GM12865 (cell line): ENCODE measurements around the gene OR13C2.

ENCODE experiments used
- DNase-seq: peaks from one replicate; pipeline ENCODE4 v3.0.0; 2010; ENCODE audit warnings: low read depth
- H3K4me3 ChIP-seq: 2 replicates; pipeline ENCODE4 v1.5.1; 2011; ENCODE audit warnings: mild to moderate bottlenecking, low read depth, low read length, control low read depth
- TF ChIP-seq, protein P1 (sequence below): IDR thresholded peaks from 2 replicates; pipeline ENCODE4 v1.5.1; 2011; ENCODE audit warnings: low read length, control low read depth, low read depth, inconsistent platforms; ENCODE audit not compliant: insufficient read depth; ENCODE audit errors: missing control alignments

The OR13C2 gene

DNA sequence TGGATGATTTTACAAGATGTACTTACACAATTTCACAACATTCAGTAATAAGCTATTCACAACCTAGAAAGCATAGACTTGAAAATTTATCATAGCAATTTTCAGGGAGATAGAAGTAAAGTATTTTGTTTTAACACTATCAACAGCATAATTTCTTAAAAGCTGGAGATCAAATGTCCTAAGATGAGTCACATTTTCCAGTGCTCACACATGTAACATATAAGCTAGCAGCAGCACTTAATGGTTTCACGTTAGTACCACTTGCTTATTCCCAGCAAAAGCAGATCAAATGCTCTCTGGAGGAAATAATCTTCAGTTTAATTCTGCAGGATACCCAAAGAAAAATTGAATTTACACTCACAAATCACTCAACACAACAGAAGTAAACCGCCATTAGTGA lies 30.0 kb downstream of the OR13C2 start:
- no peak overlapping the region for H3K4me3 ChIP-seq
- TF ChIP-seq, protein P1, sequence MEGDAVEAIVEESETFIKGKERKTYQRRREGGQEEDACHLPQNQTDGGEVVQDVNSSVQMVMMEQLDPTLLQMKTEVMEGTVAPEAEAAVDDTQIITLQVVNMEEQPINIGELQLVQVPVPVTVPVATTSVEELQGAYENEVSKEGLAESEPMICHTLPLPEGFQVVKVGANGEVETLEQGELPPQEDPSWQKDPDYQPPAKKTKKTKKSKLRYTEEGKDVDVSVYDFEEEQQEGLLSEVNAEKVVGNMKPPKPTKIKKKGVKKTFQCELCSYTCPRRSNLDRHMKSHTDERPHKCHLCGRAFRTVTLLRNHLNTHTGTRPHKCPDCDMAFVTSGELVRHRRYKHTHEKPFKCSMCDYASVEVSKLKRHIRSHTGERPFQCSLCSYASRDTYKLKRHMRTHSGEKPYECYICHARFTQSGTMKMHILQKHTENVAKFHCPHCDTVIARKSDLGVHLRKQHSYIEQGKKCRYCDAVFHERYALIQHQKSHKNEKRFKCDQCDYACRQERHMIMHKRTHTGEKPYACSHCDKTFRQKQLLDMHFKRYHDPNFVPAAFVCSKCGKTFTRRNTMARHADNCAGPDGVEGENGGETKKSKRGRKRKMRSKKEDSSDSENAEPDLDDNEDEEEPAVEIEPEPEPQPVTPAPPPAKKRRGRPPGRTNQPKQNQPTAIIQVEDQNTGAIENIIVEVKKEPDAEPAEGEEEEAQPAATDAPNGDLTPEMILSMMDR: no peak
- no peak for DNase-seq

DNA sequence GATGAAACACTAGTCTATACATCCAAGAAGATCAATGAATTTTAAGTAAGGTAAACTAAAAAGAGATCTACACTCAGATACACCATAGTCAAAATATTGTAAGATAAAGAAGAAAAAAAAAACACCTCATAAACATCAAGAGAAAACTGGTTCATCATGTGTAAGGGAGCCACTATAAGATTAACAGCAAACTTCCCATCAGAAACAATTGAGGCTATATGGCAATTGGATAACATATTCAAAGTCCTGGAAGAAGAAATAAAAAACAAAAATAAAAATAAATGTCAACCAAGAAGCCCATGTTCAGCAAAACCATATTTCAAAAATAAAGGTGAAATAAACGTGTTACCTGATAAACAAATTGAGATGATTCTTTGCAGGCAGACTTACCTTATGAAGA lies 32.8 kb downstream of the OR13C2 start:
- no peak overlapping the region for H3K4me3 ChIP-seq
- DNase-seq: no peak
- TF ChIP-seq, protein P1: no peak

DNA sequence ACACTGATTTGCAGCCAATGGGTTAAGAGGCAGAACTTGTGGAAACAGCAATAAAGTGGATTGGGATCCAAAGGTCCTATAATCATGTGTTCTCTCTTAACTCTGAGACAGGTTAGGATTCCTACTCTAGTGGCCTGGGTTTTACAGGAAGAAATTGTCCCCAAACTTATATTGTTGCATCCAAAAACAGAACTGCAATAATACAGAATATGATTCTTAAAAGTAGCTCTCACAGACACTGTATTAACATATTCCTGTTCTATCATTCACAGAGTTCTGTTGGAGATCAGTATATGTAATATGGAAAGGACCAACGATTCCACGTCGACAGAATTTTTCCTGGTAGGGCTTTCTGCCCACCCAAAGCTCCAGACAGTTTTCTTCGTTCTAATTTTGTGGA lies 36.6 kb downstream of the OR13C2 start, which contains the start of gene OR13C8:
TSS of gene OR13C8 (plus strand) at position 301 of the 400 bp plus-strand sequence. CDS start at position 301, 0 bp downstream.
- no peak within 1 kb of the TSS for H3K4me3 ChIP-seq
- TF ChIP-seq, protein P1: no peak
- no peak for DNase-seq

DNA sequence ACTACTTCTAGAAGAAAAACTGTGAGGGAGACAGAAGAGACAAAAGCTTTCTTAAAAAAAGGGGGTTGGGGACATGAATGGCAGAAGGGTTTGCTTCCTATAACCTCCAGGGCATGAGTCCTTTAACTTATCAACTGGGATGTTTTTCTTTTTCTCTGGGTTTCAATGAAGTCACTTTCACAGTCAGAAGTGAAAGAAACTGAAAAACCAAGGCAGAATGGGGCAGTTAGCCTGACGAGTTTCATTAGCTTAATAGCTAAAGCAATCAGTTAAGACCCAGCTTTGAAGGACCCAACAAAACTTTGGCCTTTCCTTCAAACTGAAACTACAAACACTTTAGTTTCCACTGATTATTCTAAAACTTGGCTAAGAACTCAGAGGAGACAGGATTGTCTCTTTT lies 41.1 kb downstream of the OR13C2 start:
- TF ChIP-seq, protein P1: no peak
- H3K4me3 ChIP-seq: no peak overlapping the region
- DNase-seq: no peak

DNA sequence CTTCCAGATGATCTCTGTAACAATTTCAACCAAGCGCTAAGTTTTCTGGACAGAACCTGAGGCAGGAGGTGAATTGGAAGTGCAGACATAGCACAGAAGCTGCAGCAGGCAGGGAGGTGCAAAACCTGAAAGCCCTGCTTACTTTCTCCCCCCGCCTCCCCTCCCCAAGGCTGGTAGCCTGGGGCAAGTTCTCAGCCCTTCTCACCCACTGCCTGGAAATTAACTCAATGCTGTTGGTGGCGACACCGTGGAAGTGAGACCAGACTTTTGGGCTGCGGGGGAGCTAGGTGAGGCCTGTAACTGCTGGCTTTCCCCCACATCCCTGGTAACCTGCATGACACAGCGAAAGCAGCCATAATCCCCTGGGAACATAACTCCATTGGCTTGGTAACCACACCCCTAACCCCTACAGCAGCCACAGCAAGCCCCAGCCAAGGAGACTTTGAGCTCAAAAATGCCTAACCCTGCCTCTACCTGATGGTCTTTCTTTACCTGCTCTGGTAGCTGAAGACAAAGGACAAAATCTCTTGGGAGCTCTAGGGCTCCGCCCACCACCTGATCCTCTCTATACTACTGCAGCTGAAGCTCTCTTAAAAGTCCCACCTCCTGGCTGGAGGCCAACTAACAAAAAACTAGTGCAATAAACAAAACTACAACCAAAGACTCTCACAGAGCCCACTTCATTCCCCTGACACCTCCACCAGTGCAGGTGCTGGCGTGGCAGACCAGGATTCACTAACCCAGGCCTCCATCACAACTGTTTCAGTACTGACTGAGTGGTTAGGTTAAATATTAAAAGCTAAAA lies 48.4 kb downstream of the OR13C2 start:
- no peak for DNase-seq
- TF ChIP-seq, protein P1: no peak

DNA sequence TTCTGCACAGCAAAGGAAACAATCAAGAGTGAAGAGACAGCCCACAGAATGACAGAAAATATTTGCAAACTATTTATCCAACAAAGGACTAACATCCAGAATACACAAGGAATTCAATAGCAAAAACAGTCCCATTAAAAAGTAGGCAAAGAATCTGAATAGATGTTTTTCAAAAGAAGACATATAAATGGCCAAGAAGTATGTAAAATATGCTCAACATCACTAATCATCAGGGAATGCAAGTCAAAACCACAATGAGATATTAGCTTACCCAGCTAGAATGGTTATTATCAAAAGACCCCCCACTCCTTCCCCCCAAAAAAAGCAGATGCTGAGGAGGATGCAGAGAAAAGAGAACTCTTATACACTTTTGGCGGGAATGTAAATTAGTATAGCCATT lies 49.9 kb downstream of the OR13C2 start:
- no peak overlapping the region for H3K4me3 ChIP-seq
- TF ChIP-seq, protein P1: no peak
- DNase-seq: no peak

More for the DNA sequence above, 48.4 kb downstream of the OR13C2 start:
- H3K4me3 ChIP-seq: no peak overlapping the region
